ENCODE data around the gene EEF1B2. TPM values are rescaled to one million over a fixed set of nuclear protein-coding genes. Genes with fewer than 3 reads are reported as not detected.

The EEF1B2 gene
- total RNA-seq, 3 donors from 2014 or later (not counting 1 experiment from before 2014, with no cell fraction given) = 354 to 404 (median 364) TPM

- intact Hi-C loops (cut with micrococcal nuclease) = no loop called here
- no peak overlapping the region for H3K27ac ChIP-seq (ENCODE audit: low read length)
- H3K36me3 ChIP-seq (ENCODE audit: control insufficient read depth, insufficient read depth, low read length) = peaks cover 72% of the 10 kb centered on the region
- no peaks in the 10 kb centered on the region for H3K27me3 ChIP-seq (ENCODE audit: control insufficient read depth, insufficient read depth, low read length)
- no peak for TF ChIP-seq CTCF (IDR thresholded peaks at IDR 0.05)
- peaks cover 6% of the 10 kb centered on the region for H3K36me3 Mint-ChIP-seq
- H3K4me1 Mint-ChIP-seq = no peaks in the 10 kb centered on the region
- no peak for ATAC-seq
- no peaks in the 10 kb centered on the region for H3K27me3 Mint-ChIP-seq (ENCODE audit: low read depth in 2 of 2)
- no peak overlapping the region for H3K27ac Mint-ChIP-seq
- H3K4me3 Mint-ChIP-seq = no peak overlapping the region
- DNase-seq = peak in 1 of 2 donors; percentile 5
- no peaks in the 10 kb centered on the region for H3K9me3 Mint-ChIP-seq
- H3K4me1 ChIP-seq (ENCODE audit: control insufficient read depth, insufficient read depth, low read length) = no peaks in the 10 kb centered on the region
- no peaks in the 10 kb centered on the region for H3K9me3 ChIP-seq (ENCODE audit: control insufficient read depth, insufficient read depth, low read length)
- no peak overlapping the region for H3K4me3 ChIP-seq (ENCODE audit: low read length)
Observed at GRCh38 chr2:206127656-206128055, 32.0 kb upstream of the EEF1B2 start.

DNA sequence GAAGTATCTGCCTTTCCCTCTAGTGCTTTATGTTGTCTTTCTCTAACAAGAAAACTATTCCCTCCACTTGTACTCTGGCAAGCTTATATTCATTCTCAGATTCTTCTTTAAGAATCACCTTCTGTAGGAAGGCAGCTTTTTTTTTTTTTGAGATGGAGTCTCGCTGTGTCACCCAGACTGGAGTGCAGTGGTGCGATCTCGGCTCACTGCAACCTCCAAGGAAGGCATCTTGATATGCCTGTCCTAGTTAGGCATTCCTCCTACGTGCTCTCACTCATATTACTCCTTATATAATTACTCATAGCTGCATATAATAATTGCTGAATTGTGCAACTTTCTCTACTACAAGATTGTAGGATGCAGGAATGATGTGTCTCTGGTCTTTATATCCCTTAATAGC is 16.2 kb upstream of the EEF1B2 start:
- Mint-ChIP-seq H3K4me3 (no peak overlapping the region), H3K4me1 (no peaks in the 10 kb centered on the region), H3K9me3 (no peaks in the 10 kb centered on the region), H3K27ac (no peak overlapping the region), H3K27me3 (ENCODE audit: low read depth in 2 of 2) (no peaks in the 10 kb centered on the region), H3K36me3 (peaks cover 19% of the 10 kb centered on the region)
- ATAC-seq (no peak), DNase-seq (no peak)
- Histone ChIP-seq H3K36me3 (ENCODE audit: control insufficient read depth, insufficient read depth, low read length) (peaks cover 83% of the 10 kb centered on the region), H3K27me3 (ENCODE audit: control insufficient read depth, insufficient read depth, low read length) (no peaks in the 10 kb centered on the region), H3K9me3 (ENCODE audit: control insufficient read depth, insufficient read depth, low read length) (no peaks in the 10 kb centered on the region), H3K4me3 (ENCODE audit: low read length) (no peak overlapping the region), H3K4me1 (ENCODE audit: control insufficient read depth, insufficient read depth, low read length) (no peaks in the 10 kb centered on the region), H3K27ac (ENCODE audit: low read length) (no peak overlapping the region)
- no peak for TF ChIP-seq CTCF (IDR thresholded peaks at IDR 0.05)
- 92% methylated on average over 3 of the region's 4 CpGs for WGBS (ENCODE audit: insufficient coverage)
- intact Hi-C loops (cut with micrococcal nuclease) = no loop called here

- no peaks in the 10 kb centered on the region for H3K27me3 ChIP-seq (ENCODE audit: control insufficient read depth, insufficient read depth, low read length)
- Mint-ChIP-seq H3K27ac (no peak overlapping the region), H3K4me3 (no peak overlapping the region), H3K9me3 (no peaks in the 10 kb centered on the region), H3K4me1 (no peaks in the 10 kb centered on the region), H3K27me3 (ENCODE audit: low read depth in 2 of 2) (no peaks in the 10 kb centered on the region), H3K36me3 (peaks cover 24% of the 10 kb centered on the region)
- ATAC-seq (no peak), DNase-seq (no peak)
- no peaks in the 10 kb centered on the region for H3K4me1 ChIP-seq (ENCODE audit: control insufficient read depth, insufficient read depth, low read length)
- no peak overlapping the region for H3K4me3 ChIP-seq (ENCODE audit: low read length)
- WGBS (ENCODE audit: insufficient coverage) = 100% methylated on average over 1 of the region's 2 CpGs
- intact Hi-C loops (cut with micrococcal nuclease) = no loop called here
- no peak overlapping the region for H3K27ac ChIP-seq (ENCODE audit: low read length)
- H3K36me3 ChIP-seq (ENCODE audit: control insufficient read depth, insufficient read depth, low read length) = peaks cover 86% of the 10 kb centered on the region
- no peak for TF ChIP-seq CTCF (IDR thresholded peaks at IDR 0.05)
- no peaks in the 10 kb centered on the region for H3K9me3 ChIP-seq (ENCODE audit: control insufficient read depth, insufficient read depth, low read length)
Observed at GRCh38 chr2:206144383-206144782, 15.3 kb upstream of the EEF1B2 start.

- TF ChIP-seq CTCF (IDR thresholded peaks at IDR 0.05) = no peak
- ATAC-seq = no peak
- H3K27ac Mint-ChIP-seq = no peak overlapping the region
- H3K36me3 ChIP-seq (ENCODE audit: control insufficient read depth, insufficient read depth, low read length) = peaks cover 86% of the 10 kb centered on the region
- H3K9me3 Mint-ChIP-seq = no peaks in the 10 kb centered on the region
- H3K4me1 ChIP-seq (ENCODE audit: control insufficient read depth, insufficient read depth, low read length) = no peaks in the 10 kb centered on the region
- H3K27ac ChIP-seq (ENCODE audit: low read length) = no peak overlapping the region
- DNase-seq = no peak
- peaks cover 36% of the 10 kb centered on the region for H3K36me3 Mint-ChIP-seq
- no peaks in the 10 kb centered on the region for H3K9me3 ChIP-seq (ENCODE audit: control insufficient read depth, insufficient read depth, low read length)
- H3K4me1 Mint-ChIP-seq = peaks cover 0 to 3% of the 10 kb centered on the region in 2 donors
- no peak overlapping the region for H3K4me3 ChIP-seq (ENCODE audit: low read length)
- H3K4me3 Mint-ChIP-seq = no peak overlapping the region
- intact Hi-C loops (cut with micrococcal nuclease) = no loop called here
- no peaks in the 10 kb centered on the region for H3K27me3 ChIP-seq (ENCODE audit: control insufficient read depth, insufficient read depth, low read length)
- no peaks in the 10 kb centered on the region for H3K27me3 Mint-ChIP-seq (ENCODE audit: low read depth in 2 of 2)
- WGBS (ENCODE audit: insufficient coverage) = 88% methylated on average over 5 of the region's 5 CpGs
Observed at GRCh38 chr2:206145665-206146064, 14.0 kb upstream of the EEF1B2 start.
